ENCODE results near the gene C3orf52. TPM values are rescaled to one million over a fixed set of nuclear protein-coding genes. Genes with fewer than 3 reads are reported as not detected.
A peak's percentile ranks its signal among the peaks of the same experiment; 100 is the strongest.

The C3orf52 gene
- total RNA-seq, 4 donors from 2014 or later = 57.8 to 118 (median 86.4) TPM

- 91 to 92% methylated on average over 4 of the region's 4 CpGs for WGBS, 2 donors
- no peak overlapping the region for H3K4me3 ChIP-seq (ENCODE audit: low read depth, poor library complexity, severe bottlenecking)
- intact Hi-C loops (cut with DNase I; ENCODE audit: low total_unique reads) = no loop called here
- DNase-seq (ENCODE audit: low spot score in 2 of 2) = no peak
- no peak for TF ChIP-seq CTCF (IDR thresholded peaks at IDR 0.05)
- TF ChIP-seq POLR2A (IDR thresholded peaks at IDR 0.05) = no peak
These were observed 43.9 kb downstream of the C3orf52 start for GRCh38 chr3:112129925-112130637.

GRCh38 chr3:112130638-112130993 lies 44.4 kb downstream of the C3orf52 start:
- TF ChIP-seq CTCF (IDR thresholded peaks at IDR 0.05) (no peak), POLR2A (IDR thresholded peaks at IDR 0.05) (no peak)
- intact Hi-C loops (cut with DNase I; ENCODE audit: low total_unique reads) = no loop called here
- no peak for DNase-seq (ENCODE audit: low spot score in 2 of 2)
- no peak overlapping the region for H3K4me3 ChIP-seq (ENCODE audit: low read depth, poor library complexity, severe bottlenecking)
- 84 to 93% methylated on average over 3 of the region's 3 CpGs for WGBS, 2 donors

GRCh38 chr3:112131111-112131510 lies 44.9 kb downstream of the C3orf52 start:
- no peak overlapping the region for H3K4me3 ChIP-seq (ENCODE audit: low read depth, poor library complexity, severe bottlenecking)
- intact Hi-C loops (cut with DNase I; ENCODE audit: low total_unique reads) = no loop called here
- 94 to 96% methylated on average over 3 of the region's 3 CpGs for WGBS, 2 donors
- TF ChIP-seq CTCF (IDR thresholded peaks at IDR 0.05) = no peak
- DNase-seq (ENCODE audit: low spot score in 2 of 2) = no peak

GRCh38 chr3:112132088-112132487 lies 45.9 kb downstream of the C3orf52 start:
- no peak for DNase-seq (ENCODE audit: low spot score in 2 of 2)
- H3K4me3 ChIP-seq (ENCODE audit: low read depth, poor library complexity, severe bottlenecking) = no peak overlapping the region
- intact Hi-C loops (cut with DNase I; ENCODE audit: low total_unique reads) = no loop called here
- WGBS, 2 donors = 93 to 96% methylated on average over 3 of the region's 3 CpGs
- TF ChIP-seq CTCF (IDR thresholded peaks at IDR 0.05) (no peak), POLR2A (IDR thresholded peaks at IDR 0.05) (no peak)

- WGBS, 2 donors = 86 to 96% methylated on average over 1 of the region's 1 CpG
- intact Hi-C loops (cut with DNase I; ENCODE audit: low total_unique reads) = no loop called here
- TF ChIP-seq CTCF (IDR thresholded peaks at IDR 0.05) = no peak
- TF ChIP-seq POLR2A (IDR thresholded peaks at IDR 0.05) = no peak
- DNase-seq (ENCODE audit: low spot score in 2 of 2) = no peak
- H3K4me3 ChIP-seq (ENCODE audit: low read depth, poor library complexity, severe bottlenecking) = no peak overlapping the region
These were observed 46.4 kb downstream of the C3orf52 start for GRCh38 chr3:112132554-112132953.

GRCh38 chr3:112132975-112133448 lies 46.8 kb downstream of the C3orf52 start, which contains the start of gene GCSAM:
Gene GCSAM (minus strand): TSS chr3:112133248. CDS start chr3:112133120, 128 bp downstream.
- intact Hi-C loops (cut with DNase I; ENCODE audit: low total_unique reads) = no loop called here
- TF ChIP-seq POLR2A (IDR thresholded peaks at IDR 0.05) (no peak), CTCF (IDR thresholded peaks at IDR 0.05) (no peak)
- no peak within 1 kb of the TSS for H3K4me3 ChIP-seq (ENCODE audit: low read depth, poor library complexity, severe bottlenecking)
- DNase-seq (ENCODE audit: low spot score in 2 of 2) = peak in 1 of 2 donors; percentile 63
- WGBS, 2 donors = 20 to 41% methylated on average over 5 of the region's 5 CpGs

Data from lower leg skin (tissue), 4 donors.